ENCODE results near the gene RAB7A. TPM values are rescaled to one million over a fixed set of nuclear protein-coding genes. Genes with fewer than 3 reads are reported as not detected.

RAB7A gene
- total and polyA plus RNA-seq, 2 of the 13 experiments (the other 11 are each of a cell fraction or from before 2014, with no cell fraction given) = 26.5 to 182 TPM

GRCh38 chr3:128726023-128727016 lies at the start of gene RAB7A (continued):
- TF ChIP-seq, protein P1, sequence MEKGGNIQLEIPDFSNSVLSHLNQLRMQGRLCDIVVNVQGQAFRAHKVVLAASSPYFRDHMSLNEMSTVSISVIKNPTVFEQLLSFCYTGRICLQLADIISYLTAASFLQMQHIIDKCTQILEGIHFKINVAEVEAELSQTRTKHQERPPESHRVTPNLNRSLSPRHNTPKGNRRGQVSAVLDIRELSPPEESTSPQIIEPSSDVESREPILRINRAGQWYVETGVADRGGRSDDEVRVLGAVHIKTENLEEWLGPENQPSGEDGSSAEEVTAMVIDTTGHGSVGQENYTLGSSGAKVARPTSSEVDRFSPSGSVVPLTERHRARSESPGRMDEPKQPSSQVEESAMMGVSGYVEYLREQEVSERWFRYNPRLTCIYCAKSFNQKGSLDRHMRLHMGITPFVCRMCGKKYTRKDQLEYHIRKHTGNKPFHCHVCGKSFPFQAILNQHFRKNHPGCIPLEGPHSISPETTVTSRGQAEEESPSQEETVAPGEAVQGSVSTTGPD (CRISPR knock-in tag; IDR thresholded peaks at IDR 0.05) = no peak
- TF ChIP-seq, protein P2, sequence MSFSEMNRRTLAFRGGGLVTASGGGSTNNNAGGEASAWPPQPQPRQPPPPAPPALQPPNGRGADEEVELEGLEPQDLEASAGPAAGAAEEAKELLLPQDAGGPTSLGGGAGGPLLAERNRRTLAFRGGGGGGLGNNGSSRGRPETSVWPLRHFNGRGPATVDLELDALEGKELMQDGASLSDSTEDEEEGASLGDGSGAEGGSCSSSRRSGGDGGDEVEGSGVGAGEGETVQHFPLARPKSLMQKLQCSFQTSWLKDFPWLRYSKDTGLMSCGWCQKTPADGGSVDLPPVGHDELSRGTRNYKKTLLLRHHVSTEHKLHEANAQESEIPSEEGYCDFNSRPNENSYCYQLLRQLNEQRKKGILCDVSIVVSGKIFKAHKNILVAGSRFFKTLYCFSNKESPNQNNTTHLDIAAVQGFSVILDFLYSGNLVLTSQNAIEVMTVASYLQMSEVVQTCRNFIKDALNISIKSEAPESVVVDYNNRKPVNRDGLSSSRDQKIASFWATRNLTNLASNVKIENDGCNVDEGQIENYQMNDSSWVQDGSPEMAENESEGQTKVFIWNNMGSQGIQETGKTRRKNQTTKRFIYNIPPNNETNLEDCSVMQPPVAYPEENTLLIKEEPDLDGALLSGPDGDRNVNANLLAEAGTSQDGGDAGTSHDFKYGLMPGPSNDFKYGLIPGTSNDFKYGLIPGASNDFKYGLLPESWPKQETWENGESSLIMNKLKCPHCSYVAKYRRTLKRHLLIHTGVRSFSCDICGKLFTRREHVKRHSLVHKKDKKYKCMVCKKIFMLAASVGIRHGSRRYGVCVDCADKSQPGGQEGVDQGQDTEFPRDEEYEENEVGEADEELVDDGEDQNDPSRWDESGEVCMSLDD (CRISPR knock-in tag; IDR thresholded peaks at IDR 0.05; ENCODE audit: borderline replicate concordance) = 0 out of 2 replicates have a peak, but pooled peaks have one; percentile 34
- TF ChIP-seq ZSCAN9 (CRISPR knock-in tag; IDR thresholded peaks at IDR 0.05; ENCODE audit: borderline replicate concordance) = 0 out of 2 replicates have a peak, but pooled peaks have one; percentile 48
- TF ChIP-seq RARG (CRISPR knock-in tag; IDR thresholded peaks at IDR 0.05; ENCODE audit: low read depth) = no peak
- TF ChIP-seq ZNF496 (CRISPR knock-in tag; IDR thresholded peaks at IDR 0.05; ENCODE audit: insufficient replicate concordance) = no peak
- TF ChIP-seq SNRNP70 (IDR thresholded peaks at IDR 0.05; ENCODE audit: low read depth, low read length) = no peak
- TF ChIP-seq PHF8 (CRISPR knock-in tag; IDR thresholded peaks at IDR 0.05) = peak; percentile 89
- no peak for TF ChIP-seq KDM1A (CRISPR knock-in tag; IDR thresholded peaks at IDR 0.05)
- TF ChIP-seq, protein P3, sequence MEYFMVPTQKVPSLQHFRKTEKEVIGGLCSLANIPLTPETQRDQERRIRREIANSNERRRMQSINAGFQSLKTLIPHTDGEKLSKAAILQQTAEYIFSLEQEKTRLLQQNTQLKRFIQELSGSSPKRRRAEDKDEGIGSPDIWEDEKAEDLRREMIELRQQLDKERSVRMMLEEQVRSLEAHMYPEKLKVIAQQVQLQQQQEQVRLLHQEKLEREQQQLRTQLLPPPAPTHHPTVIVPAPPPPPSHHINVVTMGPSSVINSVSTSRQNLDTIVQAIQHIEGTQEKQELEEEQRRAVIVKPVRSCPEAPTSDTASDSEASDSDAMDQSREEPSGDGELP (IDR thresholded peaks at IDR 0.05; ENCODE audit: borderline replicate concordance, low read depth) = peak; percentile 18; the same call in 1 of the 2 replicates
- TF ChIP-seq ZNF839 (CRISPR knock-in tag; IDR thresholded peaks at IDR 0.05; ENCODE audit: borderline replicate concordance) = no peak
- peak; percentile 73 for TF ChIP-seq MXD3 (CRISPR knock-in tag; IDR thresholded peaks at IDR 0.05)
- TF ChIP-seq CHCHD3 (CRISPR knock-in tag; IDR thresholded peaks at IDR 0.05) = 0 out of 2 replicates have a peak, but pooled peaks have one; percentile 33
- TF ChIP-seq, protein P4, sequence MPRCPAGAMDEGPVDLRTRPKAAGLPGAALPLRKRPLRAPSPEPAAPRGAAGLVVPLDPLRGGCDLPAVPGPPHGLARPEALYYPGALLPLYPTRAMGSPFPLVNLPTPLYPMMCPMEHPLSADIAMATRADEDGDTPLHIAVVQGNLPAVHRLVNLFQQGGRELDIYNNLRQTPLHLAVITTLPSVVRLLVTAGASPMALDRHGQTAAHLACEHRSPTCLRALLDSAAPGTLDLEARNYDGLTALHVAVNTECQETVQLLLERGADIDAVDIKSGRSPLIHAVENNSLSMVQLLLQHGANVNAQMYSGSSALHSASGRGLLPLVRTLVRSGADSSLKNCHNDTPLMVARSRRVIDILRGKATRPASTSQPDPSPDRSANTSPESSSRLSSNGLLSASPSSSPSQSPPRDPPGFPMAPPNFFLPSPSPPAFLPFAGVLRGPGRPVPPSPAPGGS (CRISPR knock-in tag; IDR thresholded peaks at IDR 0.05) = peak; percentile 77
- TF ChIP-seq JDP2 (CRISPR knock-in tag; IDR thresholded peaks at IDR 0.05; ENCODE audit: borderline replicate concordance) = no peak
- TF ChIP-seq NCOA1 (CRISPR knock-in tag; IDR thresholded peaks at IDR 0.05) = no peak
- no peak; the same call in 1 of the 2 replicates for TF ChIP-seq ZZZ3 (CRISPR knock-in tag; IDR thresholded peaks at IDR 0.05; ENCODE audit: borderline replicate concordance)
- no peak for TF ChIP-seq ATAD3A (CRISPR knock-in tag; IDR thresholded peaks at IDR 0.05)
- no peak for TF ChIP-seq ZNF512B (CRISPR knock-in tag; IDR thresholded peaks at IDR 0.05; ENCODE audit: borderline replicate concordance)
